Adrenal gland (tissue), 12 donors: ENCODE measurements around the gene LRRC71. TPM values are rescaled to one million over a fixed set of nuclear protein-coding genes. Genes with fewer than 3 reads are reported as not detected.

ENCODE experiments used
- DNase-seq, 7 donors: peaks; one replicate each; pipeline ENCODE4 v3.0.0-alpha.2; 2019 to 2020
- H3K27ac ChIP-seq, 5 donors: fragments of 200-600 bp; sonication (generic) in 4 of 5; 1 replicate in 3 of 5; 2 replicates in 2 of 5; pipeline versions ENCODE4 v1.5.1 to v1.8.0; 2016 to 2020; ENCODE audit warnings: mild to moderate bottlenecking in 1 of 5
- H3K27me3 ChIP-seq: fragments of 200-600 bp; 2 replicates; pipeline ENCODE4 v1.8.0; 2021
- H3K36me3 ChIP-seq, 2 donors: fragments of 200-600 bp; replicated peaks in 1 of 2; 1 replicate in 1 of 2; 2 replicates in 1 of 2; pipeline versions ENCODE4 v1.5.1 to v1.8.0; 2018 to 2022
- H3K4me1 ChIP-seq, 2 donors: fragments of 200-600 bp; replicated peaks in 1 of 2; 1 replicate in 1 of 2; 2 replicates in 1 of 2; pipeline versions ENCODE4 v1.5.1 to v1.8.0; 2018 to 2021
- H3K4me3 ChIP-seq, 4 donors: fragments of 200-600 bp; sonication (generic) in 3 of 4; one replicate each; pipeline ENCODE4 v1.5.1; 2016 to 2018
- H3K9me3 ChIP-seq, 3 donors: fragments of 200-600 bp; sonication (generic) in 1 of 3; replicated peaks in 1 of 3; 1 replicate in 2 of 3; 2 replicates in 1 of 3; pipeline versions ENCODE4 v1.5.1 to v1.8.0; 2016 to 2021
- POLR2A ChIP-seq, 2 donors: fragments of 450-650 bp; IDR thresholded peaks; one replicate each; pipeline ENCODE4 v1.6.1; 2017; ENCODE audit warnings: antibody characterized with exemption in 2 of 2, mild to moderate bottlenecking in 2 of 2, moderate library complexity in 1 of 2
- WGBS, 4 donors: extraction: QIAGEN DNeasy Blood & Tissue Kit in 2 of 4; methylation state at CpG; one replicate each; pipeline versions ENCODE4 v1.1.5 to v1.1.7; 2013 to 2017; 5-methylcytosine and 5-hydroxymethylcytosine counted together
- intact Hi-C, 2 donors: fragments of 100-400 bp; cut with DNase I; formaldehyde crosslinking; loops; one replicate each; pipeline versions ENCODE4 v1.14.1 to v1.15.0; 2022 to 2023
- polyA plus RNA-seq, 3 donors: library from polyadenylated mRNA; stranded (reverse); fragments of 200-250 nt in 2 of 3; fragments of 350-450 nt in 1 of 3; fragmentation: Illumina TruSeq in 1 of 3; extraction: RNeasy Lipid Tissue Mini Kit (QIAGEN cat#74804) in 1 of 3; gene quantifications; one replicate each; pipeline ENCODE4 v1.2.3, GENCODE V29; 2013 to 2014
- total RNA-seq, 9 donors: library from RNA; depleted of rRNA in 4 of 9; stranded (reverse); fragments of >200 nt in 4 of 9; fragments of 120-200 nt in 1 of 9; fragmentation: NEBNext Ultra II Directional in 1 of 9; extraction: Animal tissue kit (Norgen Biotek cat#: 25700) in 1 of 9; gene quantifications; one replicate each; pipeline versions ENCODE4 v1.1.0 to v1.2.4, GENCODE V29; 2013 to 2023
- TF ChIP-seq, protein P1 (sequence below), 6 experiments: fragments of 450-650 bp in 4 of 6; fragments of 200-600 bp in 2 of 6; sonication (generic) in 1 of 6; IDR thresholded peaks; 1 replicate in 5 of 6; 2 replicates in 1 of 6; pipeline versions ENCODE4 v1.5.1 to v1.8.0; 2016 to 2021; ENCODE audit warnings: antibody characterized with exemption in 6 of 6, mild to moderate bottlenecking in 2 of 6, moderate library complexity in 1 of 6
- donor health status: healthy with polysubstance abuse.
- donor health status: Bipolar disorder and iron deficiency.
- donor health status: DM: yes; HTN: yes; CAD: no.
- donor health status: DM: no; HTN: no; CAD: no.
- donor health status: DM: no; HTN: no; CAD: no.
- donor health status: DM: yes; HTN: yes; CAD: no.

The LRRC71 gene
- total and polyA plus RNA-seq, 12 donors = 0.11 to 4.6 (median 0.27) TPM; not detected in 4

DNA sequence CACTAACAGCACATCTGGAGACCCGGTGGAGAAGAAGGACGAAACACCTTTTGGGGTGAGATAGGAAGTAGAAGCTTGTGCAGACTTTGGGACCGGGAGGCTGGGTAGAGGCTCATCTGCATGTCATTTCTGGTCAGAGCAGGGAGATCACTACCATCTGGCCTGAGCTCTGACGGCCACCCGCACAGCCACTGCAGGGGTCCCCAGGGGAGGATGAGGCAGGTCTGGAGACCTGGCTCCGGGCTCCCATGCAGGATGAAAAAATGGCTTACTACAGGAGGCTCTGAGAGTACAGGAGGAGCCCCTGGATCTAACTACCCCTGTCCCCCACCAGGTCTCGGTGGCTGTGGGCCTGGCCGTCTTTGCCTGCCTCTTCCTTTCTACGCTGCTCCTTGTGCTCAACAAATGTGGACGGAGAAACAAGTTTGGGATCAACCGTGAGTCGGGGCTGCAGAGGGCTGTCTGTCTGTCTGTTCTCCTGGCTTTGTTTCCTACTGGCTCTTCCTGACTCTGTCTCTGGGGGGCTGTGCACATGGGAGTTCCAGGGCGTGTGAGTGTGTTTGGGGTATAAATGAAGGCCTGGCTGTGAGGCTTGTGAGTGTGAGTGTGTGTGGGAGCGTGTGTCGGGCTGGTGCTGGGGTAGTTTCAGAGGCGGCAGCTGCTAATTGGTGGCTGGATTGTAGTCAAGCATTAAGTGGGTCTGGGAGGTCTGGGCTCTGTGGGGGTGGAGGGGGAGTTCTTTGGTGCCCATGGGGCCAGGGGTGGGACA, 45.7 kb upstream of the LRRC71 start:
- Histone ChIP-seq H3K9me3 (no peaks in the 10 kb centered on the region), H3K4me3 (no peak overlapping the region), H3K27ac (no peak overlapping the region), H3K27me3 (no peaks in the 10 kb centered on the region), H3K4me1 (no peaks in the 10 kb centered on the region), H3K36me3 (no peaks in the 10 kb centered on the region)
- 78 to 91% (median 86%) methylated on average over 13 to 16 of the region's 16 CpGs for WGBS, 4 donors
- no peak for DNase-seq
- TF ChIP-seq, protein P1, sequence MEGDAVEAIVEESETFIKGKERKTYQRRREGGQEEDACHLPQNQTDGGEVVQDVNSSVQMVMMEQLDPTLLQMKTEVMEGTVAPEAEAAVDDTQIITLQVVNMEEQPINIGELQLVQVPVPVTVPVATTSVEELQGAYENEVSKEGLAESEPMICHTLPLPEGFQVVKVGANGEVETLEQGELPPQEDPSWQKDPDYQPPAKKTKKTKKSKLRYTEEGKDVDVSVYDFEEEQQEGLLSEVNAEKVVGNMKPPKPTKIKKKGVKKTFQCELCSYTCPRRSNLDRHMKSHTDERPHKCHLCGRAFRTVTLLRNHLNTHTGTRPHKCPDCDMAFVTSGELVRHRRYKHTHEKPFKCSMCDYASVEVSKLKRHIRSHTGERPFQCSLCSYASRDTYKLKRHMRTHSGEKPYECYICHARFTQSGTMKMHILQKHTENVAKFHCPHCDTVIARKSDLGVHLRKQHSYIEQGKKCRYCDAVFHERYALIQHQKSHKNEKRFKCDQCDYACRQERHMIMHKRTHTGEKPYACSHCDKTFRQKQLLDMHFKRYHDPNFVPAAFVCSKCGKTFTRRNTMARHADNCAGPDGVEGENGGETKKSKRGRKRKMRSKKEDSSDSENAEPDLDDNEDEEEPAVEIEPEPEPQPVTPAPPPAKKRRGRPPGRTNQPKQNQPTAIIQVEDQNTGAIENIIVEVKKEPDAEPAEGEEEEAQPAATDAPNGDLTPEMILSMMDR (IDR thresholded peaks at IDR 0.05) = no peak
- TF ChIP-seq POLR2A (IDR thresholded peaks at IDR 0.05) = no peak
- intact Hi-C loops = no loop called here

DNA sequence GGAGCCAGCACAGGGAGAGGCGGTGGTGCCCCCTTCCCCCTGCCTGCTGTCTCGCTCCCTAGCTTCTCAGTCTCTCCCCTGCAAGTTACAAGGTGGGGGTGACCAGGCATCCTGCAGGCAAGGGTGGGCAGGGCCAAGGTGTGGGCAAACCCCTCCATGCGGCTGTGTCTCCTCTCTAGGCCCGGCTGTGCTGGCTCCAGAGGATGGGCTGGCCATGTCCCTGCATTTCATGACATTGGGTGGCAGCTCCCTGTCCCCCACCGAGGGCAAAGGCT, 45.2 kb upstream of the LRRC71 start:
- Histone ChIP-seq H3K4me3 (no peak overlapping the region), H3K36me3 (no peaks in the 10 kb centered on the region), H3K4me1 (no peaks in the 10 kb centered on the region), H3K27me3 (no peaks in the 10 kb centered on the region), H3K9me3 (no peaks in the 10 kb centered on the region), H3K27ac (no peak overlapping the region)
- 68 to 80% (median 73%) methylated on average over 1 to 5 of the region's 5 CpGs for WGBS, 4 donors
- intact Hi-C loops = no loop called here
- TF ChIP-seq, protein P1 (IDR thresholded peaks at IDR 0.05) = no peak
- TF ChIP-seq POLR2A (IDR thresholded peaks at IDR 0.05) = no peak
- DNase-seq = no peak

DNA sequence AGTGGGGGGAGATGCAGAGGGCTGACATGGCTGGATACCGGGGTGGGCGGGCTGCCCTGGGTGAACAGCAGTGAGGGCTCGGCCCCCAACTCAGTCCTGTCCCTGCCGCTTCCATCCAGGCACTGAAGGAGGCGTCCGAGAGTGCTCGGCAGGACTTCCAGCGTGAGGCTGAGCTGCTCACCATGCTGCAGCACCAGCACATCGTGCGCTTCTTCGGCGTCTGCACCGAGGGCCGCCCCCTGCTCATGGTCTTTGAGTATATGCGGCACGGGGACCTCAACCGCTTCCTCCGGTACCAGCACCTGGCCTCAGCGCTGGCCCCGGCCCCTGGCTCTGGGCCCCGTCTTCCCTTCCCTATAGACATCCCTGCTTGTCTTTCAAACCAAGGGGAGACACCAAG, 44.2 kb upstream of the LRRC71 start:
- Histone ChIP-seq H3K4me3 (no peak overlapping the region), H3K27ac (no peak overlapping the region), H3K4me1 (no peaks in the 10 kb centered on the region), H3K36me3 (no peaks in the 10 kb centered on the region), H3K27me3 (no peaks in the 10 kb centered on the region), H3K9me3 (no peaks in the 10 kb centered on the region)
- no peak for DNase-seq
- TF ChIP-seq, protein P1 (IDR thresholded peaks at IDR 0.05) = no peak
- 52 to 68% (median 58%) methylated on average over 8 to 21 of the region's 21 CpGs for WGBS, 4 donors
- intact Hi-C loops = no loop called here

DNA sequence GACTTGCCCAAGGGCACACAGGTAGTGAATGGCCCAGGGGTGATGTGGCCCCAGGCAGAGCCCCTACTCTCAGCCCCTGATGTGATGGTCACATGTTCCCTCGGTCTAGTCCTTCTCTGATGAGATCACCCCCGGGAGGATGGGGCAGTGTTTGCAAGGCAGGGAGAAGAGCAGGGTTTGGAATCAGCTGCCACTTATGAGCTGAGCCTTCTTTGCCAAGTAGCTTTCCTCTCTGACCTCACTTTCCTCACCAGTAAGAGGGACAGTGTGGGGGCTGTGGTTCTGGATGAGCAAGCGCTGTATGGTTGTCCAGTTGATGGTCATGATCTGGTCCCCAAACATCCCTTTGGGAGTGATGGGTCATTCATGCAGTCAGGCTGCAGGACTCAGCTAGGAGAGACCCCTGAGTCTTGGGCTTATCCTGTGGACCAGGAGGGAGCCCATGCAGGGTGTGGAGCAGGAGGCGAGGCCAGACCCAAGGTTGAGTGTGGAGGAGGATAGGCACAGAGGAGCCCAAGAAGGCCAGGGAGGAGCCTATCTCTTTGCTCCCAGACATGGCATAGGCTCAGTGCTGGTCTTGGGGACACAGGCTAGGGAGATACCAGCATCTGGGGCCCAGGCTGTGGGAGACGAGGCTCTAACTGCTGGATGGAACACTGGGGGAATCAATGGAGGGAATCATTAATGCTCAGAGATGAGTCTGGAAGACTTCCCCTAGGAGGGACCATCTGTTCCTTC, 42.8 kb upstream of the LRRC71 start:
- Histone ChIP-seq H3K27ac (no peak overlapping the region), H3K27me3 (no peaks in the 10 kb centered on the region), H3K36me3 (no peaks in the 10 kb centered on the region), H3K4me1 (no peaks in the 10 kb centered on the region), H3K4me3 (no peak overlapping the region), H3K9me3 (no peaks in the 10 kb centered on the region)
- DNase-seq = no peak
- TF ChIP-seq POLR2A (IDR thresholded peaks at IDR 0.05) = no peak
- TF ChIP-seq, protein P1 (IDR thresholded peaks at IDR 0.05) = no peak
- 78 to 89% (median 80%) methylated on average over 5 of the region's 5 CpGs for WGBS, 4 donors
- intact Hi-C loops = no loop called here
